Brain microvascular endothelial cell (primary cell): ENCODE data around the gene SMAD5.

Experiments
- DNase-seq: peaks from one replicate; pipeline ENCODE4 v3.0.0-alpha.2; 2020
- H3K27ac ChIP-seq: fragments of 250-450 bp; sonication (Bioruptor Pico); 2 replicates; pipeline ENCODE4 v1.5.1; 2020; ENCODE audit warnings: mild to moderate bottlenecking, moderate library complexity
- H3K27me3 ChIP-seq: fragments of 250-450 bp; sonication (Bioruptor Pico); replicated peaks from 2 replicates; pipeline ENCODE4 v1.5.1; 2020; ENCODE audit warnings: mild to moderate bottlenecking
- H3K36me3 ChIP-seq: fragments of 250-450 bp; sonication (Bioruptor Pico); replicated peaks from 2 replicates; pipeline ENCODE4 v1.5.1; 2020; ENCODE audit warnings: mild to moderate bottlenecking
- H3K4me3 ChIP-seq: 2 replicates; pipeline ENCODE4 v1.5.1; 2011; ENCODE audit warnings: low read depth, mild to moderate bottlenecking, control low read depth, low read length, moderate library complexity
- in situ Hi-C: cut with HindIII; loops from 2 replicates; pipeline ENCODE4 v1.10.0; 2017; ENCODE audit warnings: low sequenced_read_pairs, low pct_ligation_motif_present
- TF ChIP-seq, protein P1 (sequence below): IDR thresholded peaks from 2 replicates; pipeline ENCODE4 v1.5.1; 2011; ENCODE audit warnings: low read depth, mild to moderate bottlenecking, moderate library complexity, low read length, control low read depth, inconsistent platforms; ENCODE audit errors: missing control alignments

SMAD5 gene

DNA sequence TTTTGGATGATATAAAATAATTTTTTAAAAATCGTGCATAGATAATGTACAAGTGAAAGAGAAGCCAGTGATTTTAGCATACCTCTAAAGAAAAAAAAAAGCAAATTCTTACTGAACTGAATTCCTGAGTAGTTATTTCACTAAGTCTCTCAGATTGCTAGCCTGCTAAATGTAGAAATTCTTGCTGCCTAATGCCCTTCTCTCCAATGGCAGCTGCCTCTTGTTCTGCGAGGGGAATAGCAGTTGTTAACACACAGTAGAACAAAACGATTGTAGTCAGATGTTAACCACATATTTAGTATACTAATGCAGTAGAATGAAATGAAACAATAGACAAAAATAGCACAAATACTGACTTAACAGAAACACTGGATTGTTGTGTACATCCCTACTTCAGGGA, 26.8 kb downstream of the SMAD5 start:
- Histone ChIP-seq H3K4me3 (no peak overlapping the region), H3K27me3 (no peaks in the 10 kb centered on the region), H3K27ac (no peak overlapping the region), H3K36me3 (peaks cover 34% of the 10 kb centered on the region)
- TF ChIP-seq, protein P1, sequence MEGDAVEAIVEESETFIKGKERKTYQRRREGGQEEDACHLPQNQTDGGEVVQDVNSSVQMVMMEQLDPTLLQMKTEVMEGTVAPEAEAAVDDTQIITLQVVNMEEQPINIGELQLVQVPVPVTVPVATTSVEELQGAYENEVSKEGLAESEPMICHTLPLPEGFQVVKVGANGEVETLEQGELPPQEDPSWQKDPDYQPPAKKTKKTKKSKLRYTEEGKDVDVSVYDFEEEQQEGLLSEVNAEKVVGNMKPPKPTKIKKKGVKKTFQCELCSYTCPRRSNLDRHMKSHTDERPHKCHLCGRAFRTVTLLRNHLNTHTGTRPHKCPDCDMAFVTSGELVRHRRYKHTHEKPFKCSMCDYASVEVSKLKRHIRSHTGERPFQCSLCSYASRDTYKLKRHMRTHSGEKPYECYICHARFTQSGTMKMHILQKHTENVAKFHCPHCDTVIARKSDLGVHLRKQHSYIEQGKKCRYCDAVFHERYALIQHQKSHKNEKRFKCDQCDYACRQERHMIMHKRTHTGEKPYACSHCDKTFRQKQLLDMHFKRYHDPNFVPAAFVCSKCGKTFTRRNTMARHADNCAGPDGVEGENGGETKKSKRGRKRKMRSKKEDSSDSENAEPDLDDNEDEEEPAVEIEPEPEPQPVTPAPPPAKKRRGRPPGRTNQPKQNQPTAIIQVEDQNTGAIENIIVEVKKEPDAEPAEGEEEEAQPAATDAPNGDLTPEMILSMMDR: no peak
- no peak for DNase-seq
- in situ Hi-C loops: no loop called here

DNA sequence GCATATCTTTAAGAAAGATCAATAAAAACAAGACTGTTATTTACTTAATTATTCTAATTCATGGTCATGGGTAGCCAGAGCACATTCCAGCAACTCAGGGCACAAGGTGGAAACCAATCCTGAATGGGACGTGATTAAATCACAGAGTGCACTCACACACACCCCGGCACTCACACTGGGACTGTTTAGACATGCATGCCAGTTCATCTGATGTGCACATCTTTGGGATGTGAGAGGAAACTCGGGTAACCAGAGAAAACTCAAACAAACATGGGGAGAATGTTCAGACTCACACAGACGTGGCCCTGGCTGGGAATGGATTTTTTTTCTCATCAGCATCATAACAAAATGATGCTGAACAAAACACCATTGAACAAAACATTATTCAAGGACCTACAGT, 29.4 kb downstream of the SMAD5 start:
- DNase-seq: no peak
- in situ Hi-C loops: no loop called here
- Histone ChIP-seq H3K36me3 (peaks cover 14% of the 10 kb centered on the region), H3K27ac (no peak overlapping the region), H3K4me3 (no peak overlapping the region), H3K27me3 (no peaks in the 10 kb centered on the region)
- TF ChIP-seq, protein P1: no peak

DNA sequence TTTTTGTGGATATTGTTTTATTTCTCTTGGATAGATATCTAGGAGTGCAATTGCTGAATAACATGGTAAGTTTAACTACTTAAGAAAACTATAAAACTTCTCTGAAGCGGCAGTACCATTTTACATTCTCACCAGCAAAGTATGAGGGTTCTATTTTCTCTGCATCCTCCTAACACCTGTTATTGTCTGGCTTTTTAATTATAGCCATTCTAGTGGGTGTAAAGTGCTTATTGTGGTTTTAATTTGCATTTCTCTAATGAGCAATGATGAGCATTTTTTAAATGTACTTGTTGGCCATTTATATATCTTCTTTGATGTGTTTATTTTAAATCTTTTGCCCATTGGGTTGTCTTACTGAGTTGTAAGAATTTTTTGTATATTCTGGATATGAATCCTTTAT, 31.6 kb downstream of the SMAD5 start:
- H3K27ac ChIP-seq: no peak overlapping the region
- H3K36me3 ChIP-seq: peaks cover 15% of the 10 kb centered on the region
- in situ Hi-C loops: no loop called here
- no peaks in the 10 kb centered on the region for H3K27me3 ChIP-seq
- TF ChIP-seq, protein P1: no peak
- DNase-seq: no peak
- H3K4me3 ChIP-seq: no peak overlapping the region

DNA sequence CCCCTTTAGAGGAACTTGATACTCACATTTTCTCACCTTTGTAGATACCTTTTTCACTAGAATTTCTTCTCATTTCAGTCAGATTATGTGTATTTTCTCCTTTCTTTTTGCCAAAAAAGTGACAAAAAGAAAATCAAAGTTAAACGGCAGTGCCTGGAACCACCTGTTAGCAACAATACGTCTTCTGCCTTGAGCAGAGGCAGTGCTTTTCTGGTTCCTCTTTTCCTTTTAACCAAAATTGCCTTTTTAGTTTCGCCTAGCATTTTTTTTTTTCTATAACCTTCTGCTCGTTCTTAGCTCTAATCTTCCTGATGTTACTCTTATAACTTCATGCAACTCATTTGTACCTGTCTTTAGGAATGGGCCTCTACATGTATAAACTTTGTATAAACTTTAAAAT, 34.3 kb downstream of the SMAD5 start:
- Histone ChIP-seq H3K4me3 (no peak overlapping the region), H3K27ac (no peak overlapping the region), H3K27me3 (no peaks in the 10 kb centered on the region), H3K36me3 (peaks cover 20% of the 10 kb centered on the region)
- TF ChIP-seq, protein P1: no peak
- no peak for DNase-seq
- in situ Hi-C loops: no loop called here

DNA sequence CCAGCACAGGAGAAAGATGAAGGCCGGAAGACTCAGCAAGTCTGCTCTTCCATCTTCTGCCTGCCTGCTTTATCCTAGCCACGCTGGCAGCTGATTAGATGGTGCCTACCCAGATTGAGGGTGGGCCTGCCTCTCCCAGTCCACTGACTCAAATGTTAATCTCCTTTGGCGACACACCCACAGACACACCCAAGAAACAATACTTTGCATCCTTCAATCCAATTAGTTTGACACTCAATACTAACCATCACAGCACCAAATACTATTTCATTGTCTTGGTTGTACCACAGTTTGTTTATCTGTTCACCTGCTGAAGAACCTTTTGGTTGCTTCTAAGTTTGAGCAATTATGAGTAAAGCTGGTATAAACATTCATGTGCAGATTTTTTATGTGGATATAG, 36.6 kb downstream of the SMAD5 start:
- H3K27me3 ChIP-seq: no peaks in the 10 kb centered on the region
- no peak for DNase-seq
- no peak overlapping the region for H3K4me3 ChIP-seq
- H3K36me3 ChIP-seq: peaks cover 18% of the 10 kb centered on the region
- TF ChIP-seq, protein P1: no peak
- no peak overlapping the region for H3K27ac ChIP-seq
- in situ Hi-C loops: no loop called here

DNA sequence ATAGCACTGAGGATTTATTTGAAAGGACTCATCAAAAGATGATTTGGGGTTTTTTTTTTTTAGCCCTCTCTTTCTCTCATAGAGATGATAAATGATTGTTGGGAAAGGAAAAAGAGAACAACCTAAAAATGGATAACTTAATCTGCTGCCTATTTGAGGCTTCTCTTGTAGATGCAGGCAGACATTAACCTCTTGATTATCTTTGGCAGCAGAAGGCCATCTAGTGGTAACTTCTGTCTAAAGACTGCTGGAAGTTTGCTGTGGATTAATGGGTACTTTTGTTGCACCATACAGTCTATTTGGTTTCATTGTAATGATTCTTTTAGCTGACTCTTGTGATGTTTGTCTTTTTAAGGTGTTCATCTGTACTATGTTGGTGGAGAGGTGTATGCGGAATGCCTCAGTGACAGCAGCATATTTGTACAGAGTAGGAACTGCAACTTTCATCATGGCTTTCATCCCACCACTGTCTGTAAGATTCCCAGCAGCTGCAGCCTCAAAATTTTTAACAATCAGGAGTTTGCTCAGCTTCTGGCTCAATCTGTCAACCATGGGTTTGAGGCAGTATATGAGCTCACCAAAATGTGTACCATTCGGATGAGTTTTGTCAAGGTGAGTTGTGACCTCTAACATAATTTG, 41.5 kb downstream of the SMAD5 start:
- Histone ChIP-seq H3K27ac (no peak overlapping the region), H3K36me3 (peaks cover 26% of the 10 kb centered on the region), H3K4me3 (no peak overlapping the region), H3K27me3 (no peaks in the 10 kb centered on the region)
- DNase-seq: peak; percentile 53
- in situ Hi-C loops: no loop called here
- TF ChIP-seq, protein P1: peak; percentile 73
